IMR-90 (cell line): ENCODE results near the gene CDC42BPA. TPM values are rescaled to one million over a fixed set of nuclear protein-coding genes. Genes with fewer than 3 reads are reported as not detected.

Experiments used
- ATAC-seq: fragments of 200-7000 bp; cut with Tn5 transposase; 2 replicates; pipeline ENCODE4 v1.9.1; 2020; ENCODE audit warnings: low read depth, mild to moderate bottlenecking, moderate library complexity
- BruUV-seq: library from RNA; stranded (reverse); fragments of 400-500 nt; replicated peaks from 2 replicates; lab custom pipeline; 2021; lab: Mats Ljungman, UMichigan
- CTCF ChIA-PET: fragments of 300-600 bp; formaldehyde crosslinking; extraction: SDS; loops from one replicate; lab custom pipeline; 2021; ENCODE audit warnings: antibody characterized with exemption; lab: Yijun Ruan, JAX
- POLR2A ChIA-PET: fragments of 300-600 bp; sonication (Branson Sonifier 250); formaldehyde crosslinking; loops from one replicate; lab custom pipeline; 2022; ENCODE audit warnings: antibody characterized with exemption; ENCODE audit not compliant: unreplicated experiment; lab: Charles Lee
- DNase-seq: peaks from one replicate; pipeline ENCODE4 v3.0.0; 2013
- H2AFZ ChIP-seq: replicated peaks from 2 replicates; pipeline ENCODE3; 2013; ENCODE audit warnings: low read length, mild to moderate bottlenecking; ENCODE audit not compliant: poor library complexity
- H2AK5ac ChIP-seq: 2 replicates; pipeline ENCODE4 v1.6.1; 2013; ENCODE audit warnings: low read depth, low read length, inconsistent platforms
- H2AK9ac ChIP-seq: replicated peaks from 2 replicates; pipeline ENCODE3; 2013; ENCODE audit warnings: mild to moderate bottlenecking, low read depth, low read length, moderate library complexity; ENCODE audit not compliant: poor library complexity
- H2BK120ac ChIP-seq: 2 replicates; pipeline ENCODE4 v1.6.1; 2013; ENCODE audit warnings: low read depth, low read length, inconsistent platforms
- H2BK15ac ChIP-seq: 3 replicates; pipeline ENCODE4 v1.6.1; 2013; ENCODE audit warnings: low read depth, low read length, inconsistent platforms
- H2BK20ac ChIP-seq: 2 replicates; pipeline ENCODE4 v1.6.1; 2013; ENCODE audit warnings: low read depth, mild to moderate bottlenecking, inconsistent platforms, low read length, moderate library complexity
- H2BK5ac ChIP-seq: 2 replicates; pipeline ENCODE4 v1.6.1; 2013; ENCODE audit warnings: mild to moderate bottlenecking, low read depth, low read length, inconsistent platforms; ENCODE audit not compliant: poor library complexity, severe bottlenecking
- H3K14ac ChIP-seq: replicated peaks from 2 replicates; pipeline ENCODE4 v1.6.1; 2013; ENCODE audit warnings: low read depth, low read length, inconsistent platforms
- H3K18ac ChIP-seq: 2 replicates; pipeline ENCODE4 v1.6.1; 2013; ENCODE audit warnings: low read depth, low read length, control low read depth
- H3K23ac ChIP-seq: 2 replicates; pipeline ENCODE4 v1.6.1; 2013; ENCODE audit warnings: low read depth, low read length, inconsistent platforms
- H3K27ac ChIP-seq: 2 replicates; pipeline ENCODE4 v1.5.1; 2013; ENCODE audit warnings: mild to moderate bottlenecking, control low read depth, low read length; ENCODE audit not compliant: insufficient read depth
- H3K27me3 ChIP-seq: 2 replicates; pipeline ENCODE4 v1.6.1; 2013; ENCODE audit warnings: low read length; ENCODE audit not compliant: control insufficient read depth, insufficient read depth
- H3K36me3 ChIP-seq: 2 replicates; pipeline ENCODE4 v1.6.1; 2013; ENCODE audit warnings: low read length, mixed read lengths; ENCODE audit not compliant: control insufficient read depth, insufficient read depth
- H3K4ac ChIP-seq: 2 replicates; pipeline ENCODE4 v1.6.1; 2013; ENCODE audit warnings: low read depth, low read length, inconsistent platforms
- H3K4me1 ChIP-seq: 2 replicates; pipeline ENCODE4 v1.6.1; 2013; ENCODE audit warnings: low read length, mixed read lengths; ENCODE audit not compliant: control insufficient read depth, insufficient read depth
- H3K4me2 ChIP-seq: 2 replicates; pipeline ENCODE4 v1.6.1; 2013; ENCODE audit warnings: low read depth, mild to moderate bottlenecking, control low read depth, low read length, moderate library complexity
- H3K4me3 ChIP-seq: 2 replicates; pipeline ENCODE4 v1.5.1; 2013; ENCODE audit warnings: low read depth, mild to moderate bottlenecking, control low read depth, low read length, moderate library complexity; ENCODE audit not compliant: insufficient read depth
- H3K56ac ChIP-seq: 2 replicates; pipeline ENCODE4 v1.6.1; 2013; ENCODE audit warnings: low read length, inconsistent platforms; ENCODE audit not compliant: insufficient read depth; ENCODE audit errors: extremely low read depth
- H3K79me1 ChIP-seq, 2 experiments: 2 replicates each; pipeline ENCODE4 v1.6.1; 2013; ENCODE audit warnings: low read length in 2 of 2, inconsistent platforms in 1 of 2, low read depth in 1 of 2
- H3K9ac ChIP-seq: 2 replicates; pipeline ENCODE4 v1.6.1; 2013; ENCODE audit warnings: low read depth, low read length, control low read depth
- H3K9me1 ChIP-seq: 2 replicates; pipeline ENCODE4 v1.6.1; 2013; ENCODE audit warnings: low read length, inconsistent platforms; ENCODE audit not compliant: insufficient read depth
- H3K9me3 ChIP-seq: 2 replicates; pipeline ENCODE4 v1.6.1; 2013; ENCODE audit warnings: low read length; ENCODE audit not compliant: control insufficient read depth, insufficient read depth
- H4K20me1 ChIP-seq: 2 replicates; pipeline ENCODE4 v1.6.1; 2013; ENCODE audit warnings: low read length, inconsistent platforms; ENCODE audit not compliant: insufficient read depth
- H4K5ac ChIP-seq: 2 replicates; pipeline ENCODE4 v1.6.1; 2013; ENCODE audit warnings: mild to moderate bottlenecking, low read depth, low read length, control low read depth
- H4K8ac ChIP-seq, 2 experiments: 2 replicates each; pipeline ENCODE4 v1.6.1; 2013; ENCODE audit warnings: low read depth in 2 of 2, low read length in 2 of 2, control low read depth in 1 of 2, inconsistent platforms in 1 of 2
- H4K91ac ChIP-seq: 2 replicates; pipeline ENCODE4 v1.6.1; 2013; ENCODE audit warnings: low read depth, low read length, inconsistent platforms; ENCODE audit not compliant: insufficient read depth
- MAFK ChIP-seq: IDR thresholded peaks from 2 replicates; pipeline ENCODE4 v1.6.1; 2012; ENCODE audit warnings: low read depth, low read length, improper control_type of control experiment
- RAD21 ChIP-seq: IDR thresholded peaks from 2 replicates; pipeline ENCODE4 v1.6.1; 2012; ENCODE audit warnings: low read length, improper control_type of control experiment
- dilution Hi-C: fragments of 300-500 bp; cut with HindIII; formaldehyde crosslinking; loops from one replicate; pipeline ENCODE4 v1.14.3; 2018; ENCODE audit warnings: low sequenced_read_pairs; ENCODE audit not compliant: unreplicated experiment
- in situ Hi-C: fragments of 300-500 bp; cut with MboI; formaldehyde crosslinking; loops from 3 replicates; pipeline ENCODE4 v1.14.3; 2019; ENCODE audit warnings: low sequenced_read_pairs, inconsistent platforms, mixed read lengths
- intact Hi-C: fragments of 100-400 bp; cut with micrococcal nuclease; formaldehyde crosslinking; loops from 2 replicates; pipeline ENCODE4 v1.10.0; 2022
- polyA plus RNA-seq, 3 experiments: library from polyadenylated mRNA; depleted of rRNA; stranded (reverse); fragments of >200 nt; gene quantifications; 2 replicates each; pipeline ENCODE4 v1.2.3, GENCODE V29; 2012; ENCODE audit warnings: low replicate concordance in 1 of 3
- total RNA-seq: library from RNA; depleted of rRNA; stranded (reverse); fragments of >200 nt; gene quantifications from 2 replicates; pipeline ENCODE4 v1.2.3, GENCODE V29; 2012

Gene CDC42BPA
- total and polyA plus RNA-seq, 2 of the 4 experiments (the other 2 are of a cell fraction), result 9.4 to 27.8 TPM

- Histone ChIP-seq H3K4ac (no peak overlapping the region), H2BK120ac (no peak overlapping the region), H4K91ac (no peak overlapping the region), H3K27ac (no peak overlapping the region), H3K9ac (no peak overlapping the region), H3K9me1 (no peaks in the 10 kb centered on the region), H3K56ac (no peak overlapping the region), H3K79me1 (no peaks in the 10 kb centered on the region), H2BK5ac (no peak overlapping the region), H2AFZ (no peak overlapping the region), H3K14ac (no peak overlapping the region), H3K36me3 (peaks cover 1% of the 10 kb centered on the region; the same call in 1 of the 2 replicates), H2BK20ac (no peak overlapping the region), H2AK9ac (no peak overlapping the region), H4K8ac (no peak overlapping the region), H4K20me1 (no peaks in the 10 kb centered on the region), H2BK15ac (no peak overlapping the region), H3K27me3 (no peaks in the 10 kb centered on the region), H3K4me1 (0 out of 2 replicates have a peak, but pooled peaks cover 2% of the 10 kb centered on the region), H3K23ac (no peak overlapping the region), H3K4me2 (no peak overlapping the region), H3K9me3 (no peaks in the 10 kb centered on the region), H3K4me3 (no peak overlapping the region), H4K5ac (no peak overlapping the region), H2AK5ac (no peak overlapping the region), H3K18ac (no peak overlapping the region)
- in situ Hi-C loops, result no loop called here
- intact Hi-C loops, result no loop called here
- dilution Hi-C loops, result no loop called here
- DNase-seq, result no peak
- no peak for ATAC-seq
- POLR2A ChIA-PET, result no interaction called here
- TF ChIP-seq MAFK, result peak; percentile 38; the same call in 1 of the 2 replicates
- no peak for TF ChIP-seq RAD21
- CTCF ChIA-PET, result no interaction called here
- no TSS peak for BruUV-seq
Measured at GRCh38 chr1:227077783-227078182, 240.5 kb downstream of the CDC42BPA start.
